ENCODE data around the gene TMSB4X. TPM values are rescaled to one million over a fixed set of nuclear protein-coding genes. Genes with fewer than 3 reads are reported as not detected.
A peak's percentile ranks its signal among the peaks of the same experiment; 100 is the strongest.

Gene TMSB4X
- total RNA-seq, 1 experiment from 2014 or later: 2,928 TPM

DNA sequence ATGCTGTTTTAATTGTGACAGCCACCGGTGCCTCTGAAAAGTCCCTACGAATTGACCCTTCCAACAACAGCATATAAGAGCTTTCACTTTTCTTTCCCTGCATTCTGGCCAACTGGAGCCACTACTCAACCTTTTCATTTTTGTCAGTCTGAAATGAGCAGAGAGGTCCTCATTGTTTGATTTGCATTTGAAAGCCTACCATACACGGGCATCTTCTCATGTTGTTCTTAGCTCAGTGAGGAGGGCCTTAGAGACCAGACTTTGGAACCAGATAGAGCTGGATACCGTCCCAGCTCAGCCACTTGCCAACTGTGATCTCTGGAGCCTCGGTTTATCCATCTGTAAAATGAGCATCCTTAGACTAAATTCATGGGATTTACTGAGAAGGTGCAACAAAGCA is 16.9 kb upstream of the TMSB4X start:
- Histone ChIP-seq H3K27me3 (ENCODE audit: control insufficient read depth, insufficient read depth, low read length) (no peaks in the 10 kb centered on the region), H3K4me1 (ENCODE audit: control insufficient read depth, insufficient read depth, low read length) (peaks cover 6% of the 10 kb centered on the region; the same call in 1 of the 2 replicates), H3K9me3 (ENCODE audit: control insufficient read depth, insufficient read depth, low read depth, low read length) (no peaks in the 10 kb centered on the region), H3K4me3 (ENCODE audit: low read depth in 2 of 2, low read length in 2 of 2) (no peak overlapping the region), H3K27ac (ENCODE audit: low read length) (peak overlapping the region; percentile 23; the same call in 1 of the 2 replicates), H3K36me3 (ENCODE audit: control insufficient read depth, insufficient read depth, low read length) (no peaks in the 10 kb centered on the region)
- ChIA-PET CTCF (no interaction called here), POLR2A (no interaction called here)
- in situ Hi-C loops (cut with HindIII; ENCODE audit: low pct_unique_long_range_greater_than_20kb, low sequenced_read_pairs) (no loop called here), intact Hi-C loops (cut with micrococcal nuclease; ENCODE audit: unreplicated experiment) (no loop called here)
- no peak for TF ChIP-seq TCF7L2 (IDR thresholded peaks at IDR 0.05; ENCODE audit: low read depth, low read length)
- TF ChIP-seq, protein P1, sequence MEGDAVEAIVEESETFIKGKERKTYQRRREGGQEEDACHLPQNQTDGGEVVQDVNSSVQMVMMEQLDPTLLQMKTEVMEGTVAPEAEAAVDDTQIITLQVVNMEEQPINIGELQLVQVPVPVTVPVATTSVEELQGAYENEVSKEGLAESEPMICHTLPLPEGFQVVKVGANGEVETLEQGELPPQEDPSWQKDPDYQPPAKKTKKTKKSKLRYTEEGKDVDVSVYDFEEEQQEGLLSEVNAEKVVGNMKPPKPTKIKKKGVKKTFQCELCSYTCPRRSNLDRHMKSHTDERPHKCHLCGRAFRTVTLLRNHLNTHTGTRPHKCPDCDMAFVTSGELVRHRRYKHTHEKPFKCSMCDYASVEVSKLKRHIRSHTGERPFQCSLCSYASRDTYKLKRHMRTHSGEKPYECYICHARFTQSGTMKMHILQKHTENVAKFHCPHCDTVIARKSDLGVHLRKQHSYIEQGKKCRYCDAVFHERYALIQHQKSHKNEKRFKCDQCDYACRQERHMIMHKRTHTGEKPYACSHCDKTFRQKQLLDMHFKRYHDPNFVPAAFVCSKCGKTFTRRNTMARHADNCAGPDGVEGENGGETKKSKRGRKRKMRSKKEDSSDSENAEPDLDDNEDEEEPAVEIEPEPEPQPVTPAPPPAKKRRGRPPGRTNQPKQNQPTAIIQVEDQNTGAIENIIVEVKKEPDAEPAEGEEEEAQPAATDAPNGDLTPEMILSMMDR (IDR thresholded peaks at IDR 0.05): no peak
- no peak for TF ChIP-seq SIN3A (IDR thresholded peaks at IDR 0.05; ENCODE audit: borderline replicate concordance, insufficient read depth, low read depth, low read length)
- TF ChIP-seq, protein P2, sequence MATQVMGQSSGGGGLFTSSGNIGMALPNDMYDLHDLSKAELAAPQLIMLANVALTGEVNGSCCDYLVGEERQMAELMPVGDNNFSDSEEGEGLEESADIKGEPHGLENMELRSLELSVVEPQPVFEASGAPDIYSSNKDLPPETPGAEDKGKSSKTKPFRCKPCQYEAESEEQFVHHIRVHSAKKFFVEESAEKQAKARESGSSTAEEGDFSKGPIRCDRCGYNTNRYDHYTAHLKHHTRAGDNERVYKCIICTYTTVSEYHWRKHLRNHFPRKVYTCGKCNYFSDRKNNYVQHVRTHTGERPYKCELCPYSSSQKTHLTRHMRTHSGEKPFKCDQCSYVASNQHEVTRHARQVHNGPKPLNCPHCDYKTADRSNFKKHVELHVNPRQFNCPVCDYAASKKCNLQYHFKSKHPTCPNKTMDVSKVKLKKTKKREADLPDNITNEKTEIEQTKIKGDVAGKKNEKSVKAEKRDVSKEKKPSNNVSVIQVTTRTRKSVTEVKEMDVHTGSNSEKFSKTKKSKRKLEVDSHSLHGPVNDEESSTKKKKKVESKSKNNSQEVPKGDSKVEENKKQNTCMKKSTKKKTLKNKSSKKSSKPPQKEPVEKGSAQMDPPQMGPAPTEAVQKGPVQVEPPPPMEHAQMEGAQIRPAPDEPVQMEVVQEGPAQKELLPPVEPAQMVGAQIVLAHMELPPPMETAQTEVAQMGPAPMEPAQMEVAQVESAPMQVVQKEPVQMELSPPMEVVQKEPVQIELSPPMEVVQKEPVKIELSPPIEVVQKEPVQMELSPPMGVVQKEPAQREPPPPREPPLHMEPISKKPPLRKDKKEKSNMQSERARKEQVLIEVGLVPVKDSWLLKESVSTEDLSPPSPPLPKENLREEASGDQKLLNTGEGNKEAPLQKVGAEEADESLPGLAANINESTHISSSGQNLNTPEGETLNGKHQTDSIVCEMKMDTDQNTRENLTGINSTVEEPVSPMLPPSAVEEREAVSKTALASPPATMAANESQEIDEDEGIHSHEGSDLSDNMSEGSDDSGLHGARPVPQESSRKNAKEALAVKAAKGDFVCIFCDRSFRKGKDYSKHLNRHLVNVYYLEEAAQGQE (IDR thresholded peaks at IDR 0.05; ENCODE audit: insufficient read depth in 1 of 2, low read depth in 2 of 2, low read length in 1 of 2): no peak
- TF ChIP-seq POLR2AphosphoS5 (IDR thresholded peaks at IDR 0.05; ENCODE audit: low read depth, low read length): no peak
- no TSS peak for BruUV-seq (replicated peaks)
- DNase-seq (ENCODE audit: low read depth, low spot score): no peak
- ATAC-seq: no peak

DNA sequence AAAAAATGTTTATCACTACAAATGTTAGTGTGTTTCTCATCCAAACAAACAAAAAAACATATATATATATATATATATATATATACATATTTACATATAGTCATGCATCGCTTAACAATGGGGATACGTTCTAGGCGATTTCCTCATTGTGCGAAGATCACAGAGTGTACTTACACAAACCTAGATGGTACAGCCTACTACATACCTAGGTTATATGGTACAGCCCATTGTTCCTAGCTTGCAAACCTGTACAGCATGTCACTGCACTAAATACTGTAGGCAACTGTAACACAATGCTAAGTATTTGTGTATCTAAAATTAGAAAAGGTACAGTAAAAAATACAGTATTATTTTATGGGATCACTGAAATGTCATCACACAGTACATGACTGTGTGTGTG is 16.4 kb upstream of the TMSB4X start:
- ChIA-PET POLR2A (no interaction called here), CTCF (no interaction called here)
- in situ Hi-C loops (cut with HindIII; ENCODE audit: low pct_unique_long_range_greater_than_20kb, low sequenced_read_pairs) (no loop called here), intact Hi-C loops (cut with micrococcal nuclease; ENCODE audit: unreplicated experiment) (no loop called here)
- ATAC-seq: no peak
- H3K9me3 ChIP-seq (ENCODE audit: control insufficient read depth, insufficient read depth, low read depth, low read length): no peaks in the 10 kb centered on the region
- H3K4me1 ChIP-seq (ENCODE audit: control insufficient read depth, insufficient read depth, low read length): peaks cover 6% of the 10 kb centered on the region; the same call in 1 of the 2 replicates
- H3K27me3 ChIP-seq (ENCODE audit: control insufficient read depth, insufficient read depth, low read length): no peaks in the 10 kb centered on the region
- DNase-seq (ENCODE audit: low read depth, low spot score): no peak
- H3K36me3 ChIP-seq (ENCODE audit: control insufficient read depth, insufficient read depth, low read length): no peaks in the 10 kb centered on the region
- no TSS peak for BruUV-seq (replicated peaks)
- H3K4me3 ChIP-seq (ENCODE audit: low read depth in 2 of 2, low read length in 2 of 2): no peak overlapping the region
- TF ChIP-seq, protein P2 (IDR thresholded peaks at IDR 0.05; ENCODE audit: insufficient read depth in 1 of 2, low read depth in 2 of 2, low read length in 1 of 2): no peak
- TF ChIP-seq TCF7L2 (IDR thresholded peaks at IDR 0.05; ENCODE audit: low read depth, low read length): no peak
- TF ChIP-seq SIN3A (IDR thresholded peaks at IDR 0.05; ENCODE audit: borderline replicate concordance, insufficient read depth, low read depth, low read length): no peak
- no peak overlapping the region for H3K27ac ChIP-seq (ENCODE audit: low read length)

Data from Panc1 (cell line).